Neural progenitor cell (in vitro differentiated cells): Measurements from ENCODE around the gene MTG1. TPM values are rescaled to one million over a fixed set of nuclear protein-coding genes. Genes with fewer than 3 reads are reported as not detected.

ENCODE experiments used
- DNase-seq: peaks from one replicate; pipeline ENCODE4 v3.0.0-alpha.2; 2016; ENCODE audit warnings: low spot score
- H2AFZ ChIP-seq: fragments of 200-600 bp; sonication (generic); replicated peaks from 2 replicates; pipeline ENCODE4 v1.6.1; 2016; ENCODE audit warnings: antibody characterized with exemption
- H3F3A ChIP-seq: fragments of 200-600 bp; sonication (generic); 2 replicates; pipeline ENCODE4 v1.6.1; 2016; ENCODE audit warnings: antibody characterized with exemption, low read depth
- H3K27ac ChIP-seq: fragments of 200-600 bp; sonication (generic); 2 replicates; pipeline ENCODE4 v1.5.1; 2016; ENCODE audit warnings: mild to moderate bottlenecking
- H3K27me3 ChIP-seq: fragments of 200-600 bp; sonication (generic); 2 replicates; pipeline ENCODE4 v1.6.1; 2016; ENCODE audit warnings: mild to moderate bottlenecking, moderate library complexity
- H3K36me3 ChIP-seq: fragments of 200-600 bp; sonication (generic); 2 replicates; pipeline ENCODE4 v1.5.1; 2016
- H3K4me1 ChIP-seq: fragments of 200-600 bp; sonication (generic); 2 replicates; pipeline ENCODE4 v1.6.1; 2016; ENCODE audit warnings: mixed run types
- H3K4me2 ChIP-seq: fragments of 200-600 bp; sonication (generic); 2 replicates; pipeline ENCODE4 v1.6.1; 2016
- H3K4me3 ChIP-seq: fragments of 200-600 bp; sonication (generic); 2 replicates; pipeline ENCODE4 v1.5.1; 2016
- H3K79me2 ChIP-seq: fragments of 200-600 bp; sonication (generic); 2 replicates; pipeline ENCODE4 v1.6.1; 2016; ENCODE audit warnings: low read depth
- H3K9ac ChIP-seq: fragments of 200-600 bp; sonication (generic); 2 replicates; pipeline ENCODE4 v1.6.1; 2016
- H3K9me3 ChIP-seq: fragments of 200-600 bp; sonication (generic); 2 replicates; pipeline ENCODE4 v1.5.1; 2016; ENCODE audit warnings: low read depth
- H4K20me1 ChIP-seq: fragments of 200-600 bp; sonication (generic); 2 replicates; pipeline ENCODE4 v1.6.1; 2016; ENCODE audit warnings: low read depth
- H3K27ac Mint-ChIP-seq: 3 replicates; pipeline ENCODE4 v1.8.0; 2021; ENCODE audit warnings: mixed read lengths
- H3K27me3 Mint-ChIP-seq: 2 replicates; pipeline ENCODE4 v1.8.0; 2022; ENCODE audit warnings: low read depth, mild to moderate bottlenecking, inconsistent platforms, moderate library complexity, mixed read lengths; ENCODE audit not compliant: insufficient read depth
- H3K36me3 Mint-ChIP-seq: 3 replicates; pipeline ENCODE4 v1.8.0; 2021; ENCODE audit warnings: mixed read lengths
- H3K4me1 Mint-ChIP-seq: 3 replicates; pipeline ENCODE4 v1.8.0; 2021; ENCODE audit warnings: mixed read lengths
- H3K4me3 Mint-ChIP-seq: 3 replicates; pipeline ENCODE4 v1.8.0; 2021; ENCODE audit warnings: mild to moderate bottlenecking, moderate library complexity, mixed read lengths
- H3K9me3 Mint-ChIP-seq: 3 replicates; pipeline ENCODE4 v1.8.0; 2020; ENCODE audit warnings: mixed read lengths
- CTCF ChIP-seq: fragments of 200-600 bp; sonication (generic); IDR thresholded peaks from 2 replicates; pipeline ENCODE4 v1.5.1; 2017; ENCODE audit warnings: antibody characterized with exemption, mild to moderate bottlenecking
- EZH2 ChIP-seq: fragments of 200-600 bp; sonication (generic); IDR thresholded peaks from 2 replicates; pipeline ENCODE4 v1.6.1; 2017; ENCODE audit warnings: antibody characterized with exemption, mild to moderate bottlenecking, moderate library complexity
- EZH2phosphoT487 ChIP-seq: fragments of 200-600 bp; sonication (generic); IDR thresholded peaks from 2 replicates; pipeline ENCODE4 v1.6.1; 2017; ENCODE audit warnings: antibody characterized with exemption
- total RNA-seq: library from RNA; depleted of rRNA; stranded (reverse); fragments of >200 nt; gene quantifications from 2 replicates; pipeline ENCODE4 v1.2.3, GENCODE V29; 2015; ENCODE audit warnings: low replicate concordance

Gene MTG1
- total RNA-seq, 1 donor from 2014 or later: 28.0 TPM

GRCh38 chr10:133359554-133359971 is 34.4 kb upstream of the MTG1 start:
- H3K4me1 ChIP-seq: no peaks in the 10 kb centered on the region
- H3K36me3 Mint-ChIP-seq: peaks cover 14% of the 10 kb centered on the region
- peaks cover 17% of the 10 kb centered on the region for H4K20me1 ChIP-seq
- H3K27me3 Mint-ChIP-seq: peaks cover 7% of the 10 kb centered on the region
- H3K9ac ChIP-seq: no peak overlapping the region
- DNase-seq: no peak
- no peak overlapping the region for H3K27ac ChIP-seq
- no peak overlapping the region for H3K4me2 ChIP-seq
- no peak for TF ChIP-seq CTCF
- TF ChIP-seq EZH2: no peak
- TF ChIP-seq EZH2phosphoT487: no peak
- no peaks in the 10 kb centered on the region for H3K9me3 ChIP-seq
- no peak overlapping the region for H3K27ac Mint-ChIP-seq
- H3K79me2 ChIP-seq: peaks cover 7% of the 10 kb centered on the region
- no peak overlapping the region for H3K4me3 ChIP-seq
- no peaks in the 10 kb centered on the region for H3K36me3 ChIP-seq
- peaks cover 8% of the 10 kb centered on the region for H3K27me3 ChIP-seq
- H3K4me3 Mint-ChIP-seq: no peak overlapping the region
- H3K9me3 Mint-ChIP-seq: no peaks in the 10 kb centered on the region
- no peak overlapping the region for H2AFZ ChIP-seq
- peaks cover 17% of the 10 kb centered on the region for H3F3A ChIP-seq
- H3K4me1 Mint-ChIP-seq: no peaks in the 10 kb centered on the region

GRCh38 chr10:133359972-133360610 is 33.9 kb upstream of the MTG1 start:
- Histone ChIP-seq H3K4me1 (no peaks in the 10 kb centered on the region), H3F3A (peaks cover 17% of the 10 kb centered on the region), H3K4me3 (no peak overlapping the region), H2AFZ (no peak overlapping the region), H3K9me3 (no peaks in the 10 kb centered on the region), H3K27ac (no peak overlapping the region), H3K27me3 (peaks cover 8% of the 10 kb centered on the region), H4K20me1 (peaks cover 14% of the 10 kb centered on the region), H3K36me3 (no peaks in the 10 kb centered on the region), H3K4me2 (no peak overlapping the region), H3K79me2 (peaks cover 7% of the 10 kb centered on the region), H3K9ac (no peak overlapping the region)
- Mint-ChIP-seq H3K27ac (no peak overlapping the region), H3K27me3 (peaks cover 7% of the 10 kb centered on the region), H3K36me3 (peaks cover 17% of the 10 kb centered on the region), H3K4me1 (no peaks in the 10 kb centered on the region), H3K4me3 (peak overlapping the region; percentile 3), H3K9me3 (no peaks in the 10 kb centered on the region)
- no peak for DNase-seq
- TF ChIP-seq EZH2: no peak
- TF ChIP-seq EZH2phosphoT487: no peak
- no peak for TF ChIP-seq CTCF

DNA sequence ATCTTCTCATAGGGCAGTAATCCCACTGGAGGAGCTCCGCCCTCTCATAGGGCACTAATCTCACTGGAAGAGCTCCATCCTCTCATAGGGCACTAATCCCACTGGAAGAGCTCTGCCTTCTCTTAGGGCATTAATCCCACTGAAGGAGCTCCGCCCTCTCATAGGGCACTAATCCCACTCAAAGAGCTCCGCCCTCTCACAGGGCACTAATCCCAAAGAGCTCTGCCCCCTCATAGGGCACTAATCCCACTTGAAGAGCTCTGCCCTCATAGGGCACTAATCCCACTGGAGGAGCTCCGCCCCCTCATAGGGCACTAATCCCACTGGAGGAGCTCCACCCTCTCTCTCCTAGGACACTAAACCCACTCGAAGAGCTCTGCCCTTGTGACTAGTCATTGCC is 32.7 kb upstream of the MTG1 start:
- peaks cover 17% of the 10 kb centered on the region for H3F3A ChIP-seq
- no peaks in the 10 kb centered on the region for H3K9me3 ChIP-seq
- H3K36me3 ChIP-seq: no peaks in the 10 kb centered on the region
- no peak overlapping the region for H2AFZ ChIP-seq
- Mint-ChIP-seq H3K9me3 (no peaks in the 10 kb centered on the region), H3K4me1 (no peaks in the 10 kb centered on the region), H3K36me3 (peaks cover 19% of the 10 kb centered on the region), H3K27ac (no peak overlapping the region), H3K27me3 (peaks cover 7% of the 10 kb centered on the region), H3K4me3 (no peak overlapping the region)
- no peaks in the 10 kb centered on the region for H3K4me1 ChIP-seq
- H3K27ac ChIP-seq: no peak overlapping the region
- H3K4me2 ChIP-seq: no peak overlapping the region
- H4K20me1 ChIP-seq: peaks cover 6% of the 10 kb centered on the region
- peaks cover 8% of the 10 kb centered on the region for H3K27me3 ChIP-seq
- peaks cover 6% of the 10 kb centered on the region for H3K79me2 ChIP-seq
- no peak overlapping the region for H3K9ac ChIP-seq
- TF ChIP-seq EZH2phosphoT487 (no peak), EZH2 (no peak), CTCF (no peak)
- H3K4me3 ChIP-seq: no peak overlapping the region
- DNase-seq: no peak
